ENCODE results near the gene DHRSX. TPM values are rescaled to one million over a fixed set of nuclear protein-coding genes. Genes with fewer than 3 reads are reported as not detected.
A peak's percentile ranks its signal among the peaks of the same experiment; 100 is the strongest.

The DHRSX gene
- total RNA-seq, 1 donor from 2014 or later = 65.4 TPM

- H3K36me3 Mint-ChIP-seq (ENCODE audit: insufficient read depth) = peaks cover 17% of the 10 kb centered on the region
- H3K4me3 Mint-ChIP-seq (ENCODE audit: low read depth) = no peak overlapping the region
- no peak overlapping the region for H3K27ac Mint-ChIP-seq
- TF ChIP-seq, protein P1, sequence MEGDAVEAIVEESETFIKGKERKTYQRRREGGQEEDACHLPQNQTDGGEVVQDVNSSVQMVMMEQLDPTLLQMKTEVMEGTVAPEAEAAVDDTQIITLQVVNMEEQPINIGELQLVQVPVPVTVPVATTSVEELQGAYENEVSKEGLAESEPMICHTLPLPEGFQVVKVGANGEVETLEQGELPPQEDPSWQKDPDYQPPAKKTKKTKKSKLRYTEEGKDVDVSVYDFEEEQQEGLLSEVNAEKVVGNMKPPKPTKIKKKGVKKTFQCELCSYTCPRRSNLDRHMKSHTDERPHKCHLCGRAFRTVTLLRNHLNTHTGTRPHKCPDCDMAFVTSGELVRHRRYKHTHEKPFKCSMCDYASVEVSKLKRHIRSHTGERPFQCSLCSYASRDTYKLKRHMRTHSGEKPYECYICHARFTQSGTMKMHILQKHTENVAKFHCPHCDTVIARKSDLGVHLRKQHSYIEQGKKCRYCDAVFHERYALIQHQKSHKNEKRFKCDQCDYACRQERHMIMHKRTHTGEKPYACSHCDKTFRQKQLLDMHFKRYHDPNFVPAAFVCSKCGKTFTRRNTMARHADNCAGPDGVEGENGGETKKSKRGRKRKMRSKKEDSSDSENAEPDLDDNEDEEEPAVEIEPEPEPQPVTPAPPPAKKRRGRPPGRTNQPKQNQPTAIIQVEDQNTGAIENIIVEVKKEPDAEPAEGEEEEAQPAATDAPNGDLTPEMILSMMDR (IDR thresholded peaks at IDR 0.05; ENCODE audit: unreplicated experiment) = no peak
- DNase-seq (ENCODE audit: low spot score, unreplicated experiment) = no peak
- H3K9me3 Mint-ChIP-seq (ENCODE audit: low read depth) = peaks cover 3% of the 10 kb centered on the region
- no peaks in the 10 kb centered on the region for H3K27me3 Mint-ChIP-seq
- H3K4me1 Mint-ChIP-seq (ENCODE audit: low read depth) = peaks cover 4% of the 10 kb centered on the region
Observed at GRCh38 chrX:2321411-2321810, 179.4 kb downstream of the DHRSX start.

DNA sequence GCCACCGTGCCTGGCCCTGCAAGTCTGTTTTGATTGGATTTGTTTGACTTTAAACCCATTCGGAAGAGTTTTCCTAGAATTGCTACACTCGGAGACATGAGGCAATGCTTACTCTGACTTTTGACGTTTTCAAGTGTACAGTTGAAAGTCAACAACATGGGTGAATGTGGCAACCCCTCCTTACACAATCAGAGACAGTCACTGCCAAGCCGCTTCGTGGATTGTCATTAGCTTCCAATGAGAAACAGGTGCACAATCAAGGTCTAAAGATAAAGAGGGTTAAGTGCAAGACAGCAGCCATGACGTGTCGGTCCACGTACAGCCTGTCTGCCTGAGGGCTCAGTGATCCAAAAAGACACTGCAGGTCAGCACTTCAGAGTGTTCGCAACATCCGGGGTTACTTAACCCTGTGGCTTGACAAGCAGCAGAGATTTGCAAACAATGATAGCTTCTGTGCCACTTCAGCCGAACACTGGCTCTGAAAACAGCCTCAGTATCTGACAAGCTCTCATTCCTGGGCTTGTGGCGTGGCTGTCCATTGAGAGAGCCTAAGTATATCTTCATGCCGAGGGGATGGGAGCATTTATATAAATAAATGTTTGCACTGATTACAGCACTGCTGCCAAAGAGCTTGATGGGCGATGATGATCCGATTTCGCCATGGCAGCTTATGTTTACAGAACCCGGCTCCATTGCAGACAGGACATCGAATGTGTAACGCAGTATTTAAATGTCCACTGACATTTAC is 180.0 kb downstream of the DHRSX start:
- H3K4me3 Mint-ChIP-seq (ENCODE audit: low read depth) = no peak overlapping the region
- H3K27me3 Mint-ChIP-seq = no peaks in the 10 kb centered on the region
- peaks cover 3% of the 10 kb centered on the region for H3K9me3 Mint-ChIP-seq (ENCODE audit: low read depth)
- no peak for DNase-seq (ENCODE audit: low spot score, unreplicated experiment)
- H3K27ac Mint-ChIP-seq = peak overlapping the region; percentile 24
- H3K4me1 Mint-ChIP-seq (ENCODE audit: low read depth) = peaks cover 4% of the 10 kb centered on the region
- peaks cover 17% of the 10 kb centered on the region for H3K36me3 Mint-ChIP-seq (ENCODE audit: insufficient read depth)
- TF ChIP-seq, protein P1 (IDR thresholded peaks at IDR 0.05; ENCODE audit: unreplicated experiment) = no peak

GRCh38 chrX:2320089-2320488 is 180.7 kb downstream of the DHRSX start:
- H3K4me3 Mint-ChIP-seq (ENCODE audit: low read depth) = no peak overlapping the region

GRCh38 chrX:2318371-2318770 is 182.4 kb downstream of the DHRSX start:
- TF ChIP-seq, protein P1 (IDR thresholded peaks at IDR 0.05; ENCODE audit: unreplicated experiment) = no peak
- H3K27ac Mint-ChIP-seq = peak overlapping the region; percentile 8
- peaks cover 4% of the 10 kb centered on the region for H3K4me1 Mint-ChIP-seq (ENCODE audit: low read depth)
- peaks cover 3% of the 10 kb centered on the region for H3K9me3 Mint-ChIP-seq (ENCODE audit: low read depth)
- H3K4me3 Mint-ChIP-seq (ENCODE audit: low read depth) = no peak overlapping the region
- no peaks in the 10 kb centered on the region for H3K27me3 Mint-ChIP-seq
- peaks cover 15% of the 10 kb centered on the region for H3K36me3 Mint-ChIP-seq (ENCODE audit: insufficient read depth)
- no peak for DNase-seq (ENCODE audit: low spot score, unreplicated experiment)

More at GRCh38 chrX:2320089-2320488, 180.7 kb downstream of the DHRSX start:
- Mint-ChIP-seq H3K4me1 (ENCODE audit: low read depth) (peaks cover 4% of the 10 kb centered on the region), H3K9me3 (ENCODE audit: low read depth) (peaks cover 3% of the 10 kb centered on the region), H3K36me3 (ENCODE audit: insufficient read depth) (peaks cover 18% of the 10 kb centered on the region), H3K27ac (no peak overlapping the region), H3K27me3 (no peaks in the 10 kb centered on the region)
- no peak for DNase-seq (ENCODE audit: low spot score, unreplicated experiment)
- TF ChIP-seq, protein P1 (IDR thresholded peaks at IDR 0.05; ENCODE audit: unreplicated experiment) = no peak

GRCh38 chrX:2317527-2318055 is 183.2 kb downstream of the DHRSX start:
- Mint-ChIP-seq H3K4me1 (ENCODE audit: low read depth) (peaks cover 4% of the 10 kb centered on the region), H3K27me3 (no peaks in the 10 kb centered on the region), H3K4me3 (ENCODE audit: low read depth) (no peak overlapping the region), H3K27ac (no peak overlapping the region), H3K9me3 (ENCODE audit: low read depth) (peaks cover 3% of the 10 kb centered on the region), H3K36me3 (ENCODE audit: insufficient read depth) (peaks cover 8% of the 10 kb centered on the region)
- no peak for DNase-seq (ENCODE audit: low spot score, unreplicated experiment)
- TF ChIP-seq, protein P1 (IDR thresholded peaks at IDR 0.05; ENCODE audit: unreplicated experiment) = no peak

Data from progenitor cell of endocrine pancreas (in vitro differentiated cells).